Astrocyte of the cerebellum (primary cell): Measurements from ENCODE around the gene DCP1B.
A peak's percentile ranks its signal among the peaks of the same experiment; 100 is the strongest.

Experiments used
- DNase-seq: peaks from one replicate; pipeline ENCODE4 v3.0.0-alpha.2; 2011; ENCODE audit warnings: low read depth
- H3K4me3 ChIP-seq: 2 replicates; pipeline ENCODE4 v1.5.1; 2011; ENCODE audit warnings: mild to moderate bottlenecking, low read depth, low read length, moderate library complexity
- in situ Hi-C: cut with HindIII; loops from 2 replicates; pipeline ENCODE4 v1.10.0; 2017; ENCODE audit warnings: low sequenced_read_pairs
- TF ChIP-seq, protein P1 (sequence below): IDR thresholded peaks from 2 replicates; pipeline ENCODE4 v1.5.1; 2012; ENCODE audit warnings: low read length, low read depth, moderate library complexity, mild to moderate bottlenecking; ENCODE audit errors: missing control alignments

The DCP1B gene

GRCh38 chr12:1934068-1934467 is 70.2 kb downstream of the DCP1B start:
- in situ Hi-C loops: loop anchor here (25.0 kb wide), 1 partner anchor 122 kb away; the partner anchor contains the start of gene LRTM2
- H3K4me3 ChIP-seq: no peak overlapping the region
- TF ChIP-seq, protein P1, sequence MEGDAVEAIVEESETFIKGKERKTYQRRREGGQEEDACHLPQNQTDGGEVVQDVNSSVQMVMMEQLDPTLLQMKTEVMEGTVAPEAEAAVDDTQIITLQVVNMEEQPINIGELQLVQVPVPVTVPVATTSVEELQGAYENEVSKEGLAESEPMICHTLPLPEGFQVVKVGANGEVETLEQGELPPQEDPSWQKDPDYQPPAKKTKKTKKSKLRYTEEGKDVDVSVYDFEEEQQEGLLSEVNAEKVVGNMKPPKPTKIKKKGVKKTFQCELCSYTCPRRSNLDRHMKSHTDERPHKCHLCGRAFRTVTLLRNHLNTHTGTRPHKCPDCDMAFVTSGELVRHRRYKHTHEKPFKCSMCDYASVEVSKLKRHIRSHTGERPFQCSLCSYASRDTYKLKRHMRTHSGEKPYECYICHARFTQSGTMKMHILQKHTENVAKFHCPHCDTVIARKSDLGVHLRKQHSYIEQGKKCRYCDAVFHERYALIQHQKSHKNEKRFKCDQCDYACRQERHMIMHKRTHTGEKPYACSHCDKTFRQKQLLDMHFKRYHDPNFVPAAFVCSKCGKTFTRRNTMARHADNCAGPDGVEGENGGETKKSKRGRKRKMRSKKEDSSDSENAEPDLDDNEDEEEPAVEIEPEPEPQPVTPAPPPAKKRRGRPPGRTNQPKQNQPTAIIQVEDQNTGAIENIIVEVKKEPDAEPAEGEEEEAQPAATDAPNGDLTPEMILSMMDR: no peak
- no peak for DNase-seq

DNA sequence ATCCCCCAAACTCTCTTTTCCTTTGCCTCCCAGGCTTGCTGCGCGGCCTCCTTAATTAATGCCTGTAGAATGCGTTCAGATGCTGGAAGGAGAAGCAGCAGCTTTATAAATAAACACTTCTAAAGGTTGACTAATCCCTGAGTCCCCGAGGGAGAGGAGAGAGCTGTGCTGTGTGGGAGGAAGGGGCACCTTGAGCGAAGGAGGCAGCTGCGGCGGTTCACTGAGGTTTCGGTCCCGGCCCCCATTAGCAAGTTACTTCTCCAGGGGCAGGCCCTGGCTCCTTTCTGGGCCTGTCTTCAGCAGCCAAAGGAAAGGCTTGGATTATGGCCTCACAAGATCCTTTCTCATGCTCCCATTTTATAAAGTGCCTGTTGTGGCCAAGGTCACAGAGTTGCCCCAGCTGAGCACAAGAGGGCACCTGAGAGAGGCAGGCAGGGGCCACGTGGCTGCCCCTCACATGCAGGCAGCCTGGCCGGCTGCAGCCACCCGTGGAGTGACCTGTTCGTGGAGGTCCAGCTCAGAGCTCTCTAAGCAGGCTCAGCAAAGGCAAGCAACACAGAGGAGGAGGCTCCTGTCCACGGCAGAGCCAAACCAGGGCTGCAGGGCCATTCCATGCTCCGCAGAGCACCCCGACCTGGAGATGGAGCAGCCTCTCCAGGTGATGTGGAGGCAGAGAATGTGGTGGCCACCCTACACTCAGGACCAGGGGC is 70.8 kb downstream of the DCP1B start:
- H3K4me3 ChIP-seq: no peak overlapping the region
- TF ChIP-seq, protein P1: no peak
- in situ Hi-C loops: loop anchor here (25.0 kb wide), 1 partner anchor 121 kb away; the partner anchor contains the start of gene LRTM2
- DNase-seq: peak; percentile 40

GRCh38 chr12:1932264-1932777 is 71.9 kb downstream of the DCP1B start:
- TF ChIP-seq, protein P1: no peak
- peak; percentile 81 for DNase-seq
- no peak overlapping the region for H3K4me3 ChIP-seq
- in situ Hi-C loops: loop anchor here (25.0 kb wide), 1 partner anchor 120 kb away; the partner anchor contains the start of gene LRTM2

DNA sequence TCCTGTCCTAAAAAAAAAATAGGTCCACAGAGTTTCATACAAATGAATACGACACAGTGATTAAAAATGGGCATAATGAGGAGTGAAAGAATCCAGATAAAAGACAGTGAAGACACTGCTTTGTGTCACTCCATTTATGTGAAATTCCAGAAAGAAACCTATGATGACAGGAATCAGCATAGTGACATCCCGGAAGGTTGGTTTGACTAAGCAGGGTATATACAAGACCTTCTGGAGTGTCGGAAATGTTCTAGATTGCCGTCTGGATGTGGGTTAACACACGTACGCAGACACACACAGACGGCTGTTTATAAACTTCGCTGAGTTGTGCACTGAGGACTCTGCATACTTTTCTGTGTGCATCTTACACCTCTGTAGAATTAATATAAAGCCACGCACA is 72.6 kb downstream of the DCP1B start:
- H3K4me3 ChIP-seq: no peak overlapping the region
- TF ChIP-seq, protein P1: no peak
- no peak for DNase-seq
- in situ Hi-C loops: loop anchor here (25.0 kb wide), 1 partner anchor 119 kb away; the partner anchor contains the start of gene LRTM2

GRCh38 chr12:1930803-1931597 is 73.3 kb downstream of the DCP1B start:
- in situ Hi-C loops: loop anchor here (25.0 kb wide), 1 partner anchor 119 kb away; the partner anchor contains the start of gene LRTM2
- TF ChIP-seq, protein P1: no peak
- H3K4me3 ChIP-seq: no peak overlapping the region
- no peak for DNase-seq
